ENCODE measurements around the gene SDR42E2.
"Not testable (repeated sequence)": the region's sequence is repeated elsewhere in the genome, so short reads cannot be mapped to it uniquely, and the experiment has no call there.

Gene SDR42E2

GRCh38 chr16:22192261-22193062 is 30.2 kb downstream of the SDR42E2 start:
- DNase-seq = peak; percentile 93

GRCh38 chr16:22193063-22193411 is 30.7 kb downstream of the SDR42E2 start:
- DNase-seq = no peak

GRCh38 chr16:22194707-22195444 is 32.6 kb downstream of the SDR42E2 start:
- DNase-seq = peak; percentile 56

GRCh38 chr16:22195445-22195694 is 33.1 kb downstream of the SDR42E2 start:
- no peak for DNase-seq

- DNase-seq = peak; percentile 91
These were observed 33.6 kb downstream of the SDR42E2 start for GRCh38 chr16:22195695-22196558.

- DNase-seq = not testable (repeated sequence)
These were observed 34.4 kb downstream of the SDR42E2 start for GRCh38 chr16:22196559-22197168.

- no peak for DNase-seq
These were observed 36.4 kb downstream of the SDR42E2 start for GRCh38 chr16:22198547-22199293.

- DNase-seq = no peak
These were observed 39.9 kb downstream of the SDR42E2 start for GRCh38 chr16:22202261-22202637.

GRCh38 chr16:22203091-22203490 is 40.8 kb downstream of the SDR42E2 start:
- no peak for DNase-seq

GRCh38 chr16:22204091-22204655 is 41.9 kb downstream of the SDR42E2 start:
- no peak for DNase-seq

GRCh38 chr16:22205577-22206012 is 43.3 kb downstream of the SDR42E2 start:
- no peak for DNase-seq

- peak; percentile 83 for DNase-seq
These were observed 43.9 kb downstream of the SDR42E2 start, which contains the start of gene EEF2K for GRCh38 chr16:22206013-22206841. EEF2K (plus strand) TSS chr16:22206278; CDS start chr16:22225730, 19,452 bp downstream.

- peak; percentile 82 for DNase-seq
These were observed 44.8 kb downstream of the SDR42E2 start for GRCh38 chr16:22206842-22207714.

GRCh38 chr16:22207715-22208360 is 45.5 kb downstream of the SDR42E2 start:
- DNase-seq = no peak

GRCh38 chr16:22210285-22210684 is 48.0 kb downstream of the SDR42E2 start:
- DNase-seq = no peak

GRCh38 chr16:22210854-22211253 is 48.5 kb downstream of the SDR42E2 start:
- no peak for DNase-seq

GRCh38 chr16:22213236-22213635 is 50.9 kb downstream of the SDR42E2 start:
- DNase-seq = no peak

- no peak for DNase-seq
These were observed 51.5 kb downstream of the SDR42E2 start for GRCh38 chr16:22213801-22214200.

GRCh38 chr16:22214402-22214801 is 52.1 kb downstream of the SDR42E2 start:
- DNase-seq = no peak
